HCT116 (cell line): Measurements from ENCODE around the gene TRAIP. TPM values are rescaled to one million over a fixed set of nuclear protein-coding genes. Genes with fewer than 3 reads are reported as not detected.
A peak's percentile ranks its signal among the peaks of the same experiment; 100 is the strongest.

Experiments used
- ATAC-seq: fragments of 200-7000 bp; cut with Tn5 transposase; 2 replicates; pipeline ENCODE4 v1.9.1; 2020; ENCODE audit warnings: mild to moderate bottlenecking, moderate library complexity
- BruUV-seq: library from RNA; stranded (reverse); fragments of 400-500 nt; replicated peaks from 2 replicates; lab custom pipeline; 2021; lab: Mats Ljungman, UMichigan
- CTCF ChIA-PET: fragments of 300-600 bp; sonication (Branson Sonifier 250); formaldehyde crosslinking; loops from one replicate; lab custom pipeline; 2021; ENCODE audit warnings: antibody characterized with exemption; lab: Charles Lee
- POLR2A ChIA-PET: fragments of 300-600, 350-600 bp; sonication (Branson Sonifier 250); formaldehyde crosslinking; loops from one replicate; lab custom pipeline; 2021; ENCODE audit warnings: antibody characterized with exemption; lab: Charles Lee
- RAD21 ChIA-PET, 2 experiments: fragments of 300-600 bp; sonication (Branson Sonifier 250); formaldehyde crosslinking; loops; one replicate each; lab custom pipeline; 2023; ENCODE audit warnings: low total read pairs in 2 of 2; ENCODE audit not compliant: uncharacterized antibody in 2 of 2, unreplicated experiment in 2 of 2, low non-redundant PET in 1 of 2; lab: Charles Lee
- DNase-seq: peaks from one replicate; pipeline ENCODE4 v3.0.0-alpha.2; 2010; ENCODE audit warnings: low read depth, low spot score
- H2AFZ ChIP-seq: fragments of 200-600 bp; shearing (Covaris generic), sonication (generic); 2 replicates; pipeline ENCODE4 v1.6.1; 2017; ENCODE audit warnings: low read depth, mixed run types, mixed read lengths, antibody characterized with exemption, low read length; ENCODE audit not compliant: poor library complexity, severe bottlenecking
- H3K27ac ChIP-seq: 2 replicates; pipeline ENCODE4 v1.5.1; 2012; ENCODE audit warnings: low read depth, low read length
- H3K27me3 ChIP-seq: fragments of 200-600 bp; sonication (generic); 2 replicates; pipeline ENCODE4 v1.6.1; 2016; ENCODE audit warnings: mixed run types, low read length, mixed read lengths; ENCODE audit not compliant: insufficient read depth
- H3K36me3 ChIP-seq, 2 experiments: fragments of 200-500 bp in 1 of 2; fragments of 200-600 bp in 1 of 2; sonication (Bioruptor generic) in 1 of 2; sonication (generic) in 1 of 2; 2 replicates each; pipeline versions ENCODE4 v1.5.1 to v1.6.1; 2014 to 2016; ENCODE audit warnings: low read length in 2 of 2, inconsistent platforms in 1 of 2, mixed read lengths in 1 of 2, mixed run types in 1 of 2; ENCODE audit not compliant: insufficient read depth in 2 of 2, control insufficient read depth in 1 of 2
- H3K4me1 ChIP-seq, 2 experiments: fragments of 200-600 bp in 1 of 2; sonication (generic) in 1 of 2; 2 replicates each; pipeline versions ENCODE4 v1.5.1 to v1.6.1; 2012 to 2017; ENCODE audit warnings: low read length in 2 of 2, inconsistent platforms in 1 of 2, mild to moderate bottlenecking in 1 of 2, mixed read lengths in 1 of 2, mixed run types in 1 of 2, moderate library complexity in 1 of 2; ENCODE audit not compliant: insufficient read depth in 2 of 2, control insufficient read depth in 1 of 2
- H3K4me2 ChIP-seq: fragments of 200-600 bp; sonication (generic); 2 replicates; pipeline ENCODE4 v1.6.1; 2017; ENCODE audit warnings: mixed run types, low read length, mixed read lengths
- H3K4me3 ChIP-seq, 2 experiments: fragments of 200-600 bp in 1 of 2; sonication (generic) in 1 of 2; replicated peaks in 1 of 2; 2 replicates each; pipeline ENCODE4 v1.5.1; 2011 to 2016; ENCODE audit warnings: low read length in 2 of 2, control low read depth in 1 of 2, low read depth in 1 of 2, mild to moderate bottlenecking in 1 of 2, mixed read lengths in 1 of 2, mixed run types in 1 of 2
- H3K79me2 ChIP-seq: fragments of 200-600 bp; sonication (generic); 2 replicates; pipeline ENCODE4 v1.6.1; 2017; ENCODE audit warnings: mild to moderate bottlenecking, mixed run types, low read length, moderate library complexity, mixed read lengths; ENCODE audit not compliant: insufficient read depth
- H3K9ac ChIP-seq: fragments of 200-600 bp; sonication (generic); 2 replicates; pipeline ENCODE4 v1.6.1; 2016; ENCODE audit warnings: low read length, mixed read lengths
- H3K9me2 ChIP-seq: fragments of 200-600 bp; sonication (generic), shearing (Covaris generic); 2 replicates; pipeline ENCODE4 v1.6.1; 2017; ENCODE audit warnings: mixed run types, mild to moderate bottlenecking, moderate library complexity; ENCODE audit not compliant: insufficient read depth
- H3K9me3 ChIP-seq, 2 experiments: fragments of 200-500 bp in 1 of 2; fragments of 200-600 bp in 1 of 2; sonication (Bioruptor generic) in 1 of 2; sonication (generic) in 1 of 2; 2 replicates each; pipeline ENCODE4 v1.6.1; 2014 to 2017; ENCODE audit warnings: low read length in 2 of 2, mixed read lengths in 2 of 2, inconsistent platforms in 1 of 2, low read depth in 1 of 2, mild to moderate bottlenecking in 1 of 2, mixed run types in 1 of 2, moderate library complexity in 1 of 2; ENCODE audit not compliant: control insufficient read depth in 1 of 2, insufficient read depth in 1 of 2
- H4K20me1 ChIP-seq: fragments of 200-600 bp; sonication (generic), shearing (Covaris generic); 2 replicates; pipeline ENCODE4 v1.6.1; 2017; ENCODE audit warnings: mixed run types, mild to moderate bottlenecking, moderate library complexity; ENCODE audit not compliant: insufficient read depth
- ATF3 ChIP-seq: IDR thresholded peaks from 2 replicates; pipeline ENCODE4 v1.6.1; 2012
- EGR1 ChIP-seq: IDR thresholded peaks from 2 replicates; pipeline ENCODE4 v1.6.1; 2012; ENCODE audit warnings: low read depth
- ELF1 ChIP-seq: IDR thresholded peaks from 2 replicates; pipeline ENCODE4 v1.6.1; 2012; ENCODE audit warnings: low read depth, borderline replicate concordance
- EZH2 ChIP-seq: fragments of 200-600 bp; sonication (generic); IDR thresholded peaks from 2 replicates; pipeline ENCODE4 v1.6.1; 2017; ENCODE audit warnings: antibody characterized with exemption, mixed run types
- FOSL1 ChIP-seq: IDR thresholded peaks from 2 replicates; pipeline ENCODE4 v1.6.1; 2012; ENCODE audit warnings: low read depth
- MAX ChIP-seq: IDR thresholded peaks from 2 replicates; pipeline ENCODE4 v1.6.1; 2012
- POLR2A ChIP-seq: IDR thresholded peaks from 2 replicates; pipeline ENCODE4 v1.7.0; 2011; ENCODE audit warnings: borderline replicate concordance; ENCODE audit not compliant: insufficient read depth, insufficient read length; ENCODE audit errors: extremely low read depth
- POLR2AphosphoS5 ChIP-seq: IDR thresholded peaks from 2 replicates; pipeline ENCODE4 v1.6.1; 2011; ENCODE audit warnings: mild to moderate bottlenecking, low read depth, low read length, moderate library complexity
- RAD21 ChIP-seq: IDR thresholded peaks from 2 replicates; pipeline ENCODE4 v1.6.1; 2012; ENCODE audit warnings: low read depth, mild to moderate bottlenecking
- SRF ChIP-seq: IDR thresholded peaks from 2 replicates; pipeline ENCODE4 v1.6.1; 2012; ENCODE audit warnings: low read depth
- YY1 ChIP-seq: IDR thresholded peaks from 2 replicates; pipeline ENCODE4 v1.6.1; 2011; ENCODE audit warnings: low read length, low read depth, moderate library complexity, mild to moderate bottlenecking; ENCODE audit not compliant: insufficient replicate concordance; ENCODE audit errors: extremely low read depth
- ZNF274 ChIP-seq: fragments of 200-500 bp; sonication (Bioruptor generic); IDR thresholded peaks from 2 replicates; pipeline ENCODE4 v1.6.1; 2014; ENCODE audit warnings: mild to moderate bottlenecking, low read depth, low read length, inconsistent platforms
- intact Hi-C: fragments of 100-400 bp; cut with micrococcal nuclease; formaldehyde crosslinking; loops from 2 replicates; pipeline ENCODE4 v1.10.0; 2022
- total RNA-seq: library from RNA; stranded (reverse); gene quantifications from one replicate; pipeline ENCODE4 v1.2.1, GENCODE V29; 2021; ENCODE audit not compliant: unreplicated experiment

The TRAIP gene
- total RNA-seq, 1 experiment from 2014 or later: 25.5 TPM

- H3K4me2 ChIP-seq: no peak overlapping the region
- no peaks in the 10 kb centered on the region for H3K36me3 ChIP-seq
- H4K20me1 ChIP-seq: no peaks in the 10 kb centered on the region
- peaks cover 0 to 14% of the 10 kb centered on the region in 2 experiments; a peak in 1 of 4 replicates for H3K4me1 ChIP-seq
- ChIA-PET CTCF (no interaction called here), POLR2A (interaction anchor here (0.6 to 8.4 kb wide), 2 partner anchors 21 to 60 kb away, joined by 3 to 43 read pairs; partner anchors contain the start of genes MST1R and RBM6)
- H3K9ac ChIP-seq: no peak overlapping the region
- BruUV-seq: no TSS peak
- no peak overlapping the region for H2AFZ ChIP-seq
- no peak overlapping the region for H3K27ac ChIP-seq
- DNase-seq: no peak
- no peaks in the 10 kb centered on the region for H3K79me2 ChIP-seq
- no peaks in the 10 kb centered on the region for H3K9me3 ChIP-seq
- intact Hi-C loops: no loop called here
- H3K9me2 ChIP-seq: no peaks in the 10 kb centered on the region
- H3K4me3 ChIP-seq: no peak overlapping the region
- TF ChIP-seq SRF (no peak), MAX (no peak), POLR2AphosphoS5 (peak; percentile 38), POLR2A (no peak), FOSL1 (no peak), ATF3 (no peak), YY1 (no peak), ELF1 (no peak), ZNF274 (no peak)
- TF ChIP-seq, all 23 proteins: peak for 1
- H3K27me3 ChIP-seq: no peaks in the 10 kb centered on the region
- RAD21 ChIA-PET: no interaction called here
- no peak for ATAC-seq
Measured at GRCh38 chr3:49879721-49880120, 23.4 kb upstream of the TRAIP start.

GRCh38 chr3:49878686-49879085, 22.3 kb upstream of the TRAIP start:
- Histone ChIP-seq H2AFZ (no peak overlapping the region), H3K9me3 (no peaks in the 10 kb centered on the region), H3K4me1 (peaks cover 0 to 6% of the 10 kb centered on the region in 2 experiments; a peak in 1 of 4 replicates), H3K4me2 (no peak overlapping the region), H3K4me3 (no peak overlapping the region), H3K36me3 (no peaks in the 10 kb centered on the region), H3K27me3 (no peaks in the 10 kb centered on the region), H4K20me1 (no peaks in the 10 kb centered on the region), H3K27ac (no peak overlapping the region), H3K9ac (no peak overlapping the region), H3K79me2 (no peaks in the 10 kb centered on the region), H3K9me2 (no peaks in the 10 kb centered on the region)
- no TSS peak for BruUV-seq
- DNase-seq (no peak), ATAC-seq (no peak)
- TF ChIP-seq ATF3: no peak
- TF ChIP-seq POLR2A: no peak
- TF ChIP-seq MAX: no peak
- TF ChIP-seq YY1: no peak
- no peak for TF ChIP-seq ELF1
- TF ChIP-seq EGR1: no peak
- TF ChIP-seq FOSL1: no peak
- TF ChIP-seq EZH2: no peak
- no peak for TF ChIP-seq RAD21
- intact Hi-C loops: no loop called here
- CTCF ChIA-PET: interaction anchor here (0.7 kb wide), 1 partner anchor 22 kb away, joined by 3 read pairs; no protein-coding TSS in a partner anchor
- RAD21 ChIA-PET: no interaction called here
- POLR2A ChIA-PET: interaction anchor here (8.4 kb wide), 1 partner anchor 22 kb away, joined by 43 read pairs; the partner anchor contains the start of gene MST1R
